ENCODE measurements around the gene TECPR2.

TECPR2 gene

DNA sequence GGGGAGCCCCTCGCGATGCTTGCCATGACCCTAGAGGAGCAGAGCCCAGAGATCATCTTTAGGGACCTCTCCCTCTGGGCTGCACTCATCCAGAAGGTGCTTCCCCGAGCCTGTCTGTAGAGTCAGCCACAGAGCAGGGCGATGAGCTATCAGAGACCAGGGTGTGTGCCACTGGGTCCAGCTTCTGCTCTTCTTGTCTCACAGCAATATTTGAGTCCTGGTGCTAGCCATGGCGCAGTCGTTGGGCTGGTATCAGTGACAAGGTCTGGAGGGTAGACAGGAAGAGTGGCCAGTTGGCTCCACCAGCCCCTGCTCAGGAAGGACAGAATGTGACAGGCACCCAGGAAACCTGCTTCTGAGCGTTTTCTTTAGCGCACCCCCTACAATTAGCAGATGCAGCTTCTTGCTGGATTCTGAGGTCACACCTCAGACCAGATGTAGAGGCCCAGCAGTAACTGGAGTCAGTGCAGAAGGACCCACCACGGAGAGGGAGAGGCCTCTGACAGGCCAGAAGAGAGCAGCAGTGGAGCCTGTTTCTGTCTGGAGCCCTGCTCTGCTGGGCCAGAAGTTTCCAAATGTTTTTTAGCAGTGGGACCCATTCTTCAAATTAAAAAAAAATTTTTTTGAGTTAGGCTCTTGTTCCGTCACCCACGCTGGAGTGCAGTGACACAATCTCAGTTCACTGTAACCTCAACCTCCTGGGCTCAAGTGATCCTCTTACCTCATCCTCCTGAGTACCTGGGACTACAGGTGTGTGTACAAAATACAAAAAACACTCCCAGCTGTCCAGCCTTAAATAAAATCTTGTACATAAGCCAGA, 123.2 kb downstream of the TECPR2 start:
- no peak for TF ChIP-seq POLR2A (IDR thresholded peaks at IDR 0.05; ENCODE audit: extremely low read depth, insufficient read length)
- TF ChIP-seq, protein P1, sequence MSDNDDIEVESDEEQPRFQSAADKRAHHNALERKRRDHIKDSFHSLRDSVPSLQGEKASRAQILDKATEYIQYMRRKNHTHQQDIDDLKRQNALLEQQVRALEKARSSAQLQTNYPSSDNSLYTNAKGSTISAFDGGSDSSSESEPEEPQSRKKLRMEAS (IDR thresholded peaks at IDR 0.05; ENCODE audit: low read depth, low read length), result no peak
- TF ChIP-seq, protein P2, sequence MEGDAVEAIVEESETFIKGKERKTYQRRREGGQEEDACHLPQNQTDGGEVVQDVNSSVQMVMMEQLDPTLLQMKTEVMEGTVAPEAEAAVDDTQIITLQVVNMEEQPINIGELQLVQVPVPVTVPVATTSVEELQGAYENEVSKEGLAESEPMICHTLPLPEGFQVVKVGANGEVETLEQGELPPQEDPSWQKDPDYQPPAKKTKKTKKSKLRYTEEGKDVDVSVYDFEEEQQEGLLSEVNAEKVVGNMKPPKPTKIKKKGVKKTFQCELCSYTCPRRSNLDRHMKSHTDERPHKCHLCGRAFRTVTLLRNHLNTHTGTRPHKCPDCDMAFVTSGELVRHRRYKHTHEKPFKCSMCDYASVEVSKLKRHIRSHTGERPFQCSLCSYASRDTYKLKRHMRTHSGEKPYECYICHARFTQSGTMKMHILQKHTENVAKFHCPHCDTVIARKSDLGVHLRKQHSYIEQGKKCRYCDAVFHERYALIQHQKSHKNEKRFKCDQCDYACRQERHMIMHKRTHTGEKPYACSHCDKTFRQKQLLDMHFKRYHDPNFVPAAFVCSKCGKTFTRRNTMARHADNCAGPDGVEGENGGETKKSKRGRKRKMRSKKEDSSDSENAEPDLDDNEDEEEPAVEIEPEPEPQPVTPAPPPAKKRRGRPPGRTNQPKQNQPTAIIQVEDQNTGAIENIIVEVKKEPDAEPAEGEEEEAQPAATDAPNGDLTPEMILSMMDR (IDR thresholded peaks at IDR 0.05; ENCODE audit: low read depth, low read length), result no peak
- no peak for TF ChIP-seq MYC (IDR thresholded peaks at IDR 0.05; ENCODE audit: low read depth, low read length)
- H3K4me3 ChIP-seq (ENCODE audit: low read depth, low read length), result no peak overlapping the region
- DNase-seq (ENCODE audit: low read depth), result no peak

DNA sequence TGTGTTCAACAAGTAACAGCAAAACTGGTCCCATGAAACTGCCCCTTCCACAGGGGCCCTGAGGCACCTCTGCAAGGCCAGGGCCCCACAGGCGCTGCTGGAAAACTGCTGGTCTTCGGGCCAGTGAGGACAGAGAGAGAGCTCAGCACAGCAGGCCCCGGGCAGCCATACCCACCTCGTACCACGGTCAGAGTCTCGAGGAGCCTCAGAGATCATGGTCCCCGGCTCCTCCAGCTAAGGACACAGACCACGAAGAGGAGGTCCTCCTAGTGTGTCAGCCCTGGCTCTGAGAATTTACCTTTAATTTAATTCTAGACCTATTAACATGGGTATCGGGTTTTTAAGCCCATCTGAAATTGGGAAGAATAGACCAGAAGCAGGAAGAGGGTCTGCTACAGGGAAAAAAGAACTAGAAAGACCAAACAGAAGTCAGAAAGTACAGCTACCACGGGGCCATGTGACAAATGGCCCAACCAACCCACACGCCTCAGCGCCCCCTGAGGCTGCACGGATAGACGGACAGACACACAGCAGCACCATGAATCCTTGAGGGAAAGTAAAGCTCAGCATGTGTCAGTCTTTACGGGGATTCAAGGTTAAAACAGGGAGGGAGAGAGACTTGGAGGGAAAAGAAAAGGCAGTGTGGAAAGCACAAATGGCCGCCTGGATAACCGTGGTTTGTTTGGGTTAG, 123.9 kb downstream of the TECPR2 start:
- no peak for DNase-seq (ENCODE audit: low read depth)
- no peak overlapping the region for H3K4me3 ChIP-seq (ENCODE audit: low read depth, low read length)
- TF ChIP-seq MYC (IDR thresholded peaks at IDR 0.05; ENCODE audit: low read depth, low read length) (no peak), POLR2A (IDR thresholded peaks at IDR 0.05; ENCODE audit: extremely low read depth, insufficient read length) (no peak)
- TF ChIP-seq, protein P2 (IDR thresholded peaks at IDR 0.05; ENCODE audit: low read depth, low read length), result no peak
- TF ChIP-seq, protein P1 (IDR thresholded peaks at IDR 0.05; ENCODE audit: low read depth, low read length), result no peak

DNA sequence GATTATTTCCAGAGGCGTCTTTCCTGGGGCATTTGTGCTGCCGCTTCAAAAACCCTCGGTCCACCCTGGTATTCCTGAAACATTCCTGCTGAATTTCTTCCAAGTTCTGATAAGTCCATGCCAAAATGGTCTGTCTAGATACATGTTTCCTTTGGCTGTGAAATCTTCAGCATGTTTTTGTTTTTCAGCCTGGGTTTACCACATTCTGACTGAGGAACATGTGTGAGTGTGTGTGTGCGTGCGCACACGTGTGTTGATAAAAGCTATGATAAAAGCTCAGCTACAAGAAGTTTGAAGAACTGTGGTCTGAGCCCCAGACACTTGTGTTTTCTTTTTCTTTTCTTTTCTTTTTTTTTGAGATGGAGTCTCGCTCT, 124.5 kb downstream of the TECPR2 start:
- no peak for DNase-seq (ENCODE audit: low read depth)
- no peak for TF ChIP-seq MYC (IDR thresholded peaks at IDR 0.05; ENCODE audit: low read depth, low read length)
- TF ChIP-seq, protein P1 (IDR thresholded peaks at IDR 0.05; ENCODE audit: low read depth, low read length), result no peak
- TF ChIP-seq POLR2A (IDR thresholded peaks at IDR 0.05; ENCODE audit: extremely low read depth, insufficient read length), result no peak
- TF ChIP-seq, protein P2 (IDR thresholded peaks at IDR 0.05; ENCODE audit: low read depth, low read length), result no peak
- H3K4me3 ChIP-seq (ENCODE audit: low read depth, low read length), result no peak overlapping the region

DNA sequence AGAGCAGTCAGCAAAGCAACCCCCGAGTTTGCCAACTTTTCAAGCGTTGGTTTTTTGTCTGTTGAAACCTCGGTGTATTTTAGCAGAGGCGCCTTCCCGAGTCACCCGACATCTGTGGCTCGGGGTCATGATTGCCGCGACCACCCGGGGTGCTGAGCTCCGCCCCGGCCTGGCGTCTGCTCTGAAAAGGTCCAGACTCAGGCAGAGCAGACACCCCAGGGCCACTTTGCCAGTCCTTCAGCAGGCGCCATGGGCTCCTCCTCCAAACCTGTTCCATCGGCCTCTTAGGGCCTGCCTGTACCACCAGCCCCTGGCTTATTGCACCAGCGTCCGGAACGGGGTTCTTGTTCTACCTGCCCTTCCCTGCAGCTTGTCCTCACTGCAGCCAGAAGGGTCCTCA, 127.7 kb downstream of the TECPR2 start:
- TF ChIP-seq MYC (IDR thresholded peaks at IDR 0.05; ENCODE audit: low read depth, low read length) (no peak), POLR2A (IDR thresholded peaks at IDR 0.05; ENCODE audit: extremely low read depth, insufficient read length) (no peak)
- TF ChIP-seq, protein P2 (IDR thresholded peaks at IDR 0.05; ENCODE audit: low read depth, low read length), result no peak
- TF ChIP-seq, protein P1 (IDR thresholded peaks at IDR 0.05; ENCODE audit: low read depth, low read length), result no peak
- DNase-seq (ENCODE audit: low read depth), result peak; percentile 38
- H3K4me3 ChIP-seq (ENCODE audit: low read depth, low read length), result no peak overlapping the region

DNA sequence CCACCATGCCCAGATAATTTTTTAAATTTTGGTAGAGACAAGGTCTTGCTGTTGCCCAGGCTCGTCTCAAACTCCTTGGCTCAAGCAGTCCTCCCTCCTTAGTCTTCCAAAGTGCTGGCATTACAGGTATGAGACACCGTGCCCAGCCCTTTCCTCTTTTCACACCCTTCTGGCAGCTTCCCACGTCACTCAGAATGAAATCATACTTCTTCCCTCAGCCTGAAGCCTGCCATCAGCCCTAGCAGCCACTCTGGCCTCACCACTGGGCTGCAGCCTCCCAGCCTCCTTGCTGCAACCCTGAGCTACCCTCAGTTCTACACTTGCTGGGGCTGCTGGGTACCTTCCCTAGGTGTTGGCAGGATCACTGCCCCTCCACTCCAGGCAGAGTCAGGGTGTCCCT, 128.6 kb downstream of the TECPR2 start:
- TF ChIP-seq, protein P2 (IDR thresholded peaks at IDR 0.05; ENCODE audit: low read depth, low read length), result no peak
- TF ChIP-seq, protein P1 (IDR thresholded peaks at IDR 0.05; ENCODE audit: low read depth, low read length), result no peak
- TF ChIP-seq MYC (IDR thresholded peaks at IDR 0.05; ENCODE audit: low read depth, low read length), result no peak
- no peak for TF ChIP-seq POLR2A (IDR thresholded peaks at IDR 0.05; ENCODE audit: extremely low read depth, insufficient read length)
- no peak overlapping the region for H3K4me3 ChIP-seq (ENCODE audit: low read depth, low read length)
- DNase-seq (ENCODE audit: low read depth), result no peak
